Liver (tissue), 9 donors: Measurements from ENCODE around the gene PCDH19. TPM values are rescaled to one million over a fixed set of nuclear protein-coding genes. Genes with fewer than 3 reads are reported as not detected.

Source experiments
- DNase-seq: peaks from one replicate; pipeline ENCODE4 v3.0.0-alpha.2; 2017; ENCODE audit warnings: low spot score
- H3K27ac ChIP-seq, 2 donors: one replicate each; pipeline ENCODE4 v1.7.0; 2013; ENCODE audit warnings: inconsistent platforms in 2 of 2, low read length in 2 of 2, control low read depth in 1 of 2, low read depth in 1 of 2, mild to moderate bottlenecking in 1 of 2
- H3K27me3 ChIP-seq, 4 donors: one replicate each; pipeline versions ENCODE4 v1.6.1 to v1.7.0; 2013; ENCODE audit warnings: low read length in 3 of 4, inconsistent platforms in 1 of 4, mild to moderate bottlenecking in 1 of 4, moderate library complexity in 1 of 4; ENCODE audit not compliant: control insufficient read depth in 4 of 4, insufficient read depth in 4 of 4
- H3K36me3 ChIP-seq, 4 donors: one replicate each; pipeline versions ENCODE4 v1.6.1 to v1.7.0; 2013; ENCODE audit warnings: low read length in 3 of 4, mild to moderate bottlenecking in 3 of 4, low read depth in 1 of 4, moderate library complexity in 1 of 4; ENCODE audit not compliant: control insufficient read depth in 4 of 4, insufficient read depth in 3 of 4
- H3K4me1 ChIP-seq, 4 donors: one replicate each; pipeline versions ENCODE4 v1.6.1 to v1.7.0; 2013; ENCODE audit warnings: low read length in 3 of 4, mild to moderate bottlenecking in 3 of 4, moderate library complexity in 1 of 4; ENCODE audit not compliant: control insufficient read depth in 4 of 4, insufficient read depth in 4 of 4
- H3K4me3 ChIP-seq, 3 donors: one replicate each; pipeline versions ENCODE4 v1.6.1 to v1.7.0; 2013; ENCODE audit warnings: low read length in 3 of 3, control low read depth in 1 of 3, low read depth in 1 of 3, mild to moderate bottlenecking in 1 of 3
- H3K9ac ChIP-seq, 2 donors: one replicate each; pipeline ENCODE4 v1.7.0; 2013; ENCODE audit warnings: low read length in 2 of 2, mild to moderate bottlenecking in 2 of 2, moderate library complexity in 2 of 2, control low read depth in 1 of 2, low read depth in 1 of 2
- H3K9me3 ChIP-seq, 4 donors: one replicate each; pipeline versions ENCODE4 v1.6.1 to v1.7.0; 2013; ENCODE audit warnings: low read length in 3 of 4; ENCODE audit not compliant: control insufficient read depth in 4 of 4
- EGR1 ChIP-seq, 2 donors: IDR thresholded peaks; 2 replicates each; pipeline ENCODE4 v1.6.1; 2016 to 2018; ENCODE audit warnings: antibody characterized with exemption in 2 of 2, low read depth in 2 of 2
- FOXA1 ChIP-seq: IDR thresholded peaks from 2 replicates; pipeline ENCODE4 v1.6.1; 2016; ENCODE audit warnings: antibody characterized with exemption
- GABPA ChIP-seq, 2 donors: IDR thresholded peaks in 1 of 2; conservative IDR thresholded peaks in 1 of 2; 2 replicates each; pipeline ENCODE4 v1.6.1; 2016; ENCODE audit warnings: antibody characterized with exemption in 2 of 2, mild to moderate bottlenecking in 1 of 2, moderate library complexity in 1 of 2
- HNF4G ChIP-seq: IDR thresholded peaks from 2 replicates; pipeline ENCODE4 v1.6.1; 2016; ENCODE audit warnings: antibody characterized with exemption
- JUND ChIP-seq, 2 donors: IDR thresholded peaks; 2 replicates each; pipeline ENCODE4 v1.6.1; 2016; ENCODE audit warnings: antibody characterized with exemption in 2 of 2
- NR2F2 ChIP-seq: IDR thresholded peaks from 2 replicates; pipeline ENCODE4 v1.6.1; 2016; ENCODE audit warnings: antibody characterized with exemption
- RAD21 ChIP-seq, 2 donors: IDR thresholded peaks; 2 replicates each; pipeline ENCODE4 v1.6.1; 2016; ENCODE audit warnings: antibody characterized with exemption in 2 of 2, mild to moderate bottlenecking in 2 of 2
- RXRA ChIP-seq, 2 donors: IDR thresholded peaks; 2 replicates each; pipeline ENCODE4 v1.6.1; 2017 to 2018; ENCODE audit warnings: antibody characterized with exemption in 2 of 2, mild to moderate bottlenecking in 1 of 2
- TAF1 ChIP-seq: conservative IDR thresholded peaks from 2 replicates; pipeline ENCODE4 v1.6.1; 2016; ENCODE audit warnings: antibody characterized with exemption, mild to moderate bottlenecking
- YY1 ChIP-seq: IDR thresholded peaks from 2 replicates; pipeline ENCODE4 v1.6.1; 2016; ENCODE audit warnings: antibody characterized with exemption, mild to moderate bottlenecking
- WGBS: extraction: QIAGEN DNeasy Blood & Tissue Kit; methylation state at CpG from one replicate; pipeline ENCODE4 v1.1.7; 2013; 5-methylcytosine and 5-hydroxymethylcytosine counted together
- polyA plus RNA-seq, 2 donors: library from polyadenylated mRNA; stranded (reverse) in 1 of 2; unstranded in 1 of 2; fragments of 200-250 nt in 1 of 2; fragments of >200 nt in 1 of 2; fragmentation: Nextera tagmentation in 1 of 2; extraction: Ambion mirVana in 1 of 2; gene quantifications; one replicate each; pipeline versions ENCODE4 v1.2.1 to v1.2.3, GENCODE V29; 2013 to 2015
- total RNA-seq, 2 donors: library from RNA; depleted of rRNA; stranded (reverse); fragments of >200 nt; gene quantifications; one replicate each; pipeline ENCODE4 v1.2.3, GENCODE V29; 2014
- TF ChIP-seq, protein P1 (sequence below): fragments of 150-350 bp; IDR thresholded peaks from 2 replicates; pipeline ENCODE4 v1.5.1; 2017; ENCODE audit warnings: improper control_type of control experiment, low read depth, low read length; ENCODE audit not compliant: missing input control
- TF ChIP-seq, protein P2 (sequence below): IDR thresholded peaks from 2 replicates; pipeline ENCODE4 v1.6.1; 2016; ENCODE audit warnings: antibody characterized with exemption
- TF ChIP-seq, protein P3 (sequence below): IDR thresholded peaks from 2 replicates; pipeline ENCODE4 v1.6.1; 2016; ENCODE audit warnings: antibody characterized with exemption, mild to moderate bottlenecking
- TF ChIP-seq, protein P4 (sequence below): IDR thresholded peaks from 2 replicates; pipeline ENCODE4 v1.6.1; 2016; ENCODE audit warnings: antibody characterized with exemption
- donor health status: healthy.
- donor health status: healthy.
- donor health status: healthy.
- donor health status: healthy.
- donor health status: healthy.

The PCDH19 gene
- total and polyA plus RNA-seq, 4 donors = 0.03 to 0.44 (median 0.17) TPM; not detected in 1

DNA sequence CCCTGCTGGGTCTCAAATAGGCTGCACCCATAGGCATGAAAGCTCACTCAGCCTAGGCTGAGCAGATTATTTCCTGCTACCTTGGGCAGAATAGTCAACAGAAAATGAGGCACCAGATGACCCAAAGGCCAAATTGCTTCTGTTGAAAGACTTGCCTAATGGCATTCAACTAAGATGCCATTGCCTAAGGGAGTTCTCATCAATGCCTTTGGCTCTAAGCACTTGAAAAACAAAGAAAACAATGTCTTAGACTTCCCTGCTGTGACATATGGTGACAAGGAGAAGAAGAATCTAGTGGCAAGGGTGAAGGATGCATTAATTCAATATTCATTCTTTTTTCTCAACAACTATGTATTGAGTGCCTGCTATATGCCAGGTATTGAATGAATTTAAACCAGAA, 25.7 kb upstream of the PCDH19 start (continued):
- TF ChIP-seq, protein P1, sequence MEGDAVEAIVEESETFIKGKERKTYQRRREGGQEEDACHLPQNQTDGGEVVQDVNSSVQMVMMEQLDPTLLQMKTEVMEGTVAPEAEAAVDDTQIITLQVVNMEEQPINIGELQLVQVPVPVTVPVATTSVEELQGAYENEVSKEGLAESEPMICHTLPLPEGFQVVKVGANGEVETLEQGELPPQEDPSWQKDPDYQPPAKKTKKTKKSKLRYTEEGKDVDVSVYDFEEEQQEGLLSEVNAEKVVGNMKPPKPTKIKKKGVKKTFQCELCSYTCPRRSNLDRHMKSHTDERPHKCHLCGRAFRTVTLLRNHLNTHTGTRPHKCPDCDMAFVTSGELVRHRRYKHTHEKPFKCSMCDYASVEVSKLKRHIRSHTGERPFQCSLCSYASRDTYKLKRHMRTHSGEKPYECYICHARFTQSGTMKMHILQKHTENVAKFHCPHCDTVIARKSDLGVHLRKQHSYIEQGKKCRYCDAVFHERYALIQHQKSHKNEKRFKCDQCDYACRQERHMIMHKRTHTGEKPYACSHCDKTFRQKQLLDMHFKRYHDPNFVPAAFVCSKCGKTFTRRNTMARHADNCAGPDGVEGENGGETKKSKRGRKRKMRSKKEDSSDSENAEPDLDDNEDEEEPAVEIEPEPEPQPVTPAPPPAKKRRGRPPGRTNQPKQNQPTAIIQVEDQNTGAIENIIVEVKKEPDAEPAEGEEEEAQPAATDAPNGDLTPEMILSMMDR = no peak
- no peak for TF ChIP-seq RXRA (IDR thresholded peaks at IDR 0.05)
- no peak for TF ChIP-seq YY1

DNA sequence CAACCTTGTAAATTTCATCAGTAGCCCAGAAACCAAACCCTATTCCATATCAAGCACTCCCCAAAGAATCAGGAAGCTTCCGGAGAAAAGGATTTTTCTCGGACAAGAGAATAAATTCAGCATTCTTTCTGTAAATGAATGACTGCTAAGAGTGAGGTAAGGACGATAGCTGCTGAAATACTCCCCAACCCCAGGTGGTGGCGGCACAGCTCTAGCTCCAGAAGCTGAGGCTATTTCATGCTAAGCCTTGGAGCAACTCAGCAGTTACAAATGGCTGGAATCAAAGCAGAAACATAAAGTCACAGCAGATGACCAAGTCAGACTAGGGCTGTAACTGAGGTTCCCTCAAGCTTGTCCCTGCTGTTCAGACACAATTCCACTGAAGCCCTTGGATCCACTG, 13.9 kb upstream of the PCDH19 start:
- Histone ChIP-seq H3K36me3 (no peaks in the 10 kb centered on the region), H3K27ac (no peak overlapping the region), H3K9me3 (no peaks in the 10 kb centered on the region), H3K9ac (no peak overlapping the region), H3K27me3 (no peaks in the 10 kb centered on the region), H3K4me3 (no peak overlapping the region), H3K4me1 (no peaks in the 10 kb centered on the region)
- DNase-seq = no peak
- TF ChIP-seq, protein P2, sequence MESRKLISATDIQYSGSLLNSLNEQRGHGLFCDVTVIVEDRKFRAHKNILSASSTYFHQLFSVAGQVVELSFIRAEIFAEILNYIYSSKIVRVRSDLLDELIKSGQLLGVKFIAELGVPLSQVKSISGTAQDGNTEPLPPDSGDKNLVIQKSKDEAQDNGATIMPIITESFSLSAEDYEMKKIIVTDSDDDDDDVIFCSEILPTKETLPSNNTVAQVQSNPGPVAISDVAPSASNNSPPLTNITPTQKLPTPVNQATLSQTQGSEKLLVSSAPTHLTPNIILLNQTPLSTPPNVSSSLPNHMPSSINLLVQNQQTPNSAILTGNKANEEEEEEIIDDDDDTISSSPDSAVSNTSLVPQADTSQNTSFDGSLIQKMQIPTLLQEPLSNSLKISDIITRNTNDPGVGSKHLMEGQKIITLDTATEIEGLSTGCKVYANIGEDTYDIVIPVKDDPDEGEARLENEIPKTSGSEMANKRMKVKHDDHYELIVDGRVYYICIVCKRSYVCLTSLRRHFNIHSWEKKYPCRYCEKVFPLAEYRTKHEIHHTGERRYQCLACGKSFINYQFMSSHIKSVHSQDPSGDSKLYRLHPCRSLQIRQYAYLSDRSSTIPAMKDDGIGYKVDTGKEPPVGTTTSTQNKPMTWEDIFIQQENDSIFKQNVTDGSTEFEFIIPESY = no peak
- TF ChIP-seq HNF4G (no peak), RAD21 (IDR thresholded peaks at IDR 0.05) (no peak), TAF1 (no peak), YY1 (no peak), NR2F2 (no peak)
- WGBS = 75% methylated on average over 4 of the region's 4 CpGs

DNA sequence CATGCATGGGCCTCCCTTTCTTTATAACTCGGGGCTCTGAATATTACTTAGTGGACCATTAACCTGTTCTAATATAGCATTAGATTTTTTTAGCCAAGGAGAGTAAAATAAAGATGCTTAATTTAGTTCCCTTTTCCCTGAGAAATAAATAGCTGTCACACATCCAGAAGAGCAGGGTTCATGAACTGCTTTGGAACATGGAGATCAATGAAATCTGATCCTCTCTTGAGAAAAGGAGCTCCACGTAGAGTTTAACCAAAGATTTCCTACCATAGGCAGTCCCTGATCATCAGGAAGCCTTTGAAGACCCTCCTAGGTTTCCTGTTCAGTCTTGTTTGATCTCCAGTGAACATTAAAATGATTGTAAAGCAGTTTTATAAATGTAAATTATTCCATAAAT, 8.5 kb upstream of the PCDH19 start:
- Histone ChIP-seq H3K9me3 (no peaks in the 10 kb centered on the region), H3K27ac (no peak overlapping the region), H3K4me3 (no peak overlapping the region), H3K27me3 (no peaks in the 10 kb centered on the region), H3K4me1 (no peaks in the 10 kb centered on the region), H3K36me3 (no peaks in the 10 kb centered on the region), H3K9ac (no peak overlapping the region)
- no peak for TF ChIP-seq JUND (IDR thresholded peaks at IDR 0.05)
- no peak for TF ChIP-seq NR2F2
- TF ChIP-seq, protein P1 = no peak
- TF ChIP-seq FOXA1 = no peak
- no peak for TF ChIP-seq GABPA (IDR thresholded peaks at IDR 0.05 in 1 of 2, conservative IDR thresholded peaks at IDR 0.05 in 1 of 2)
- TF ChIP-seq, protein P3, sequence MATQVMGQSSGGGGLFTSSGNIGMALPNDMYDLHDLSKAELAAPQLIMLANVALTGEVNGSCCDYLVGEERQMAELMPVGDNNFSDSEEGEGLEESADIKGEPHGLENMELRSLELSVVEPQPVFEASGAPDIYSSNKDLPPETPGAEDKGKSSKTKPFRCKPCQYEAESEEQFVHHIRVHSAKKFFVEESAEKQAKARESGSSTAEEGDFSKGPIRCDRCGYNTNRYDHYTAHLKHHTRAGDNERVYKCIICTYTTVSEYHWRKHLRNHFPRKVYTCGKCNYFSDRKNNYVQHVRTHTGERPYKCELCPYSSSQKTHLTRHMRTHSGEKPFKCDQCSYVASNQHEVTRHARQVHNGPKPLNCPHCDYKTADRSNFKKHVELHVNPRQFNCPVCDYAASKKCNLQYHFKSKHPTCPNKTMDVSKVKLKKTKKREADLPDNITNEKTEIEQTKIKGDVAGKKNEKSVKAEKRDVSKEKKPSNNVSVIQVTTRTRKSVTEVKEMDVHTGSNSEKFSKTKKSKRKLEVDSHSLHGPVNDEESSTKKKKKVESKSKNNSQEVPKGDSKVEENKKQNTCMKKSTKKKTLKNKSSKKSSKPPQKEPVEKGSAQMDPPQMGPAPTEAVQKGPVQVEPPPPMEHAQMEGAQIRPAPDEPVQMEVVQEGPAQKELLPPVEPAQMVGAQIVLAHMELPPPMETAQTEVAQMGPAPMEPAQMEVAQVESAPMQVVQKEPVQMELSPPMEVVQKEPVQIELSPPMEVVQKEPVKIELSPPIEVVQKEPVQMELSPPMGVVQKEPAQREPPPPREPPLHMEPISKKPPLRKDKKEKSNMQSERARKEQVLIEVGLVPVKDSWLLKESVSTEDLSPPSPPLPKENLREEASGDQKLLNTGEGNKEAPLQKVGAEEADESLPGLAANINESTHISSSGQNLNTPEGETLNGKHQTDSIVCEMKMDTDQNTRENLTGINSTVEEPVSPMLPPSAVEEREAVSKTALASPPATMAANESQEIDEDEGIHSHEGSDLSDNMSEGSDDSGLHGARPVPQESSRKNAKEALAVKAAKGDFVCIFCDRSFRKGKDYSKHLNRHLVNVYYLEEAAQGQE = no peak
- TF ChIP-seq, protein P4, sequence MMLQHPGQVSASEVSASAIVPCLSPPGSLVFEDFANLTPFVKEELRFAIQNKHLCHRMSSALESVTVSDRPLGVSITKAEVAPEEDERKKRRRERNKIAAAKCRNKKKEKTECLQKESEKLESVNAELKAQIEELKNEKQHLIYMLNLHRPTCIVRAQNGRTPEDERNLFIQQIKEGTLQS = no peak
- TF ChIP-seq EGR1 (IDR thresholded peaks at IDR 0.05; ENCODE audit: low read depth in 2 of 2) = no peak
- DNase-seq = no peak
- 63% methylated on average over 2 of the region's 2 CpGs for WGBS
